ENCODE data around the gene DCDC2.

- TF ChIP-seq CTCF (IDR thresholded peaks at IDR 0.05; ENCODE audit: low read depth, low read length, missing input control) (no peak), SP1 (IDR thresholded peaks at IDR 0.05) (no peak), TAF1 (conservative IDR thresholded peaks at IDR 0.05) (no peak), FOXA1 (IDR thresholded peaks at IDR 0.05) (no peak), YY1 (IDR thresholded peaks at IDR 0.05) (no peak), MAX (IDR thresholded peaks at IDR 0.05) (no peak), GABPA (IDR thresholded peaks at IDR 0.05 in 1 of 2, conservative IDR thresholded peaks at IDR 0.05 in 1 of 2) (no peak), JUND (IDR thresholded peaks at IDR 0.05) (no peak), REST (IDR thresholded peaks at IDR 0.05) (no peak), ATF3 (IDR thresholded peaks at IDR 0.05) (no peak), RAD21 (IDR thresholded peaks at IDR 0.05) (no peak), ZBTB33 (IDR thresholded peaks at IDR 0.05) (no peak)
These were observed 31.9 kb downstream of the DCDC2 start for GRCh38 chr6:24325978-24326377.

All from liver (tissue), 3 donors.